Astrocyte of the cerebellum (primary cell): ENCODE data around the gene F10.

ENCODE experiments used
- DNase-seq: peaks from one replicate; pipeline ENCODE4 v3.0.0-alpha.2; 2011; ENCODE audit warnings: low read depth
- H3K4me3 ChIP-seq: 2 replicates; pipeline ENCODE4 v1.5.1; 2011; ENCODE audit warnings: mild to moderate bottlenecking, low read depth, low read length, moderate library complexity
- CTCF ChIP-seq: IDR thresholded peaks from 2 replicates; pipeline ENCODE4 v1.5.1; 2012; ENCODE audit warnings: low read length, low read depth, moderate library complexity, mild to moderate bottlenecking; ENCODE audit errors: missing control alignments
- in situ Hi-C: cut with HindIII; loops from 2 replicates; pipeline ENCODE4 v1.10.0; 2017; ENCODE audit warnings: low sequenced_read_pairs

The F10 gene

GRCh38 chr13:113122550-113123225 lies at the start of gene F10:
Gene F10 (plus strand): TSS chr13:113122799. CDS start chr13:113122856, 57 bp downstream.
- H3K4me3 ChIP-seq: no peak within 1 kb of the TSS
- TF ChIP-seq CTCF: no peak
- DNase-seq: no peak
- in situ Hi-C loops: no loop called here

GRCh38 chr13:113073942-113074341 lies 48.7 kb upstream of the F10 start:
- no peak for TF ChIP-seq CTCF
- no peak for DNase-seq

GRCh38 chr13:113074401-113074800 lies 48.2 kb upstream of the F10 start:
- no peak for TF ChIP-seq CTCF
- no peak for DNase-seq
- H3K4me3 ChIP-seq: no peak overlapping the region
- in situ Hi-C loops: loop anchor here (10.0 kb wide), 1 partner anchor 70 kb away; no protein-coding TSS in a partner anchor

More at GRCh38 chr13:113073942-113074341, 48.7 kb upstream of the F10 start:
- in situ Hi-C loops: loop anchor here (10.0 kb wide), 1 partner anchor 71 kb away; no protein-coding TSS in a partner anchor
- H3K4me3 ChIP-seq: no peak overlapping the region

DNA sequence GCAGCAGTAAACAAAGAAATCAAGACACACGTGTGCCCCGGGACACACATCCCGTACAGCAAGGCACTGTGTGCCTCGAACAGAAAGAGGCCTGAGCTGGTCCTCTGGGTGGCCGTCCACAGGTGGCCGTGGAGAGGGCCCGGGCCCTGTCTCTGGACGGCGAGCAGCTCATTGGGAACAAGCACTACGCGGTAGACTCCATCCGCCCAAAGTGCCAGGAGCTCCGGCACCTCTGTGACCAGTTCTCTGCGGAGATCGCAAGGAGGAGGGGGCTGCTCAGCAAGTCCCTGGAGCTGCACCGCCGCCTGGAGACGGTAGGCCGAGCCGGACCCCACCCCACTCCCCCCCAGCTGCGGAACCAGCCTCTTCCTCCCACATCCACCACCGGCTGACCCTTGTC lies 47.7 kb upstream of the F10 start:
- DNase-seq: no peak
- in situ Hi-C loops: loop anchor here (10.0 kb wide), 1 partner anchor 70 kb away; no protein-coding TSS in a partner anchor
- no peak overlapping the region for H3K4me3 ChIP-seq
- no peak for TF ChIP-seq CTCF

DNA sequence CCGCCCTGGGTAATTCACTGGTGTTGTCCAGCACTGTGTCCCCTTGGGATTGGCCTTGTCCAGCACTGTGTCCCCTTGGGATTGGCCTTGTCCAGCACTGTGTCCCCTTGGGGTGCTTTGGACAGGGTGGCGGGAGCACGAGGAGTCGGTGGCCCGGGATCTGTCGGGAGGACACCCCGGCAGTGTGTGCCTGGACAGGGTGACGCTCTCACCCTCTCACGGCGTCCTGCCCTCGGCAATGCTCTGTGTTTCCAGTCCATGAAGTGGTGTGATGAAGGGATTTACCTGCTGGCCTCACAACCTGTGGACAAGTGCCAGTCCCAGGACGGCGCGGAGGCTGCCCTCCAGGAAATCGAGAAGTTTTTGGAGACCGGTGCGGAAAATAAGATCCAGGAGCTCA lies 46.9 kb upstream of the F10 start:
- DNase-seq: no peak
- no peak overlapping the region for H3K4me3 ChIP-seq
- TF ChIP-seq CTCF: no peak
- in situ Hi-C loops: loop anchor here (10.0 kb wide), 1 partner anchor 69 kb away; no protein-coding TSS in a partner anchor

- in situ Hi-C loops: loop anchor here (10.0 kb wide), 1 partner anchor 68 kb away; no protein-coding TSS in a partner anchor
- DNase-seq: no peak
- TF ChIP-seq CTCF: no peak
- no peak overlapping the region for H3K4me3 ChIP-seq
These were observed 45.8 kb upstream of the F10 start for GRCh38 chr13:113076681-113077401.
